Measurements from ENCODE around the gene JAG1.
"Not testable (repeated sequence)": the region's sequence is repeated elsewhere in the genome, so short reads cannot be mapped to it uniquely, and the experiment has no call there.

The JAG1 gene

DNA sequence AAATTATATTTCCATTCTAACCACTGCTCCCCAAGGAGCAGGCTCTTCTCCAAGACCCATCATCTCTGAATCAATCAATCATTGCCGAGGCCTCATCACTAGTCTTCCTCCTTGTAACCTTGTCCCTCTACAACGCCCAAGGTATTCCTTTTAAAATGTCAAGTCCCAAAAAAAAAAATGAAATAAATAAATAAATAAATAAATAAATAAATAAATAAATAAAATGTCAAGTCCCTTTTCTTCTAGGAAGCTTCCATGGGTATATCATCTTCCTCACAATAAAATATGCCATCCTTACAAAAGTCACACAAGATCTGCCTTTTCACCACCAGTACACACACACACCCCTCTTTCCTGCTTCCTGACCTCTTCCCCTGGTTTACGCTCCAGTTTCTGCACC lies 57.6 kb downstream of the JAG1 start:
- POLR2A ChIA-PET (ENCODE audit: low non-redundant PET), result no interaction called here
- CTCF ChIA-PET, result no interaction called here
- no peak overlapping the region for H3K27ac ChIP-seq
- no peak for DNase-seq (ENCODE audit: low spot score)
- TF ChIP-seq, protein P1, sequence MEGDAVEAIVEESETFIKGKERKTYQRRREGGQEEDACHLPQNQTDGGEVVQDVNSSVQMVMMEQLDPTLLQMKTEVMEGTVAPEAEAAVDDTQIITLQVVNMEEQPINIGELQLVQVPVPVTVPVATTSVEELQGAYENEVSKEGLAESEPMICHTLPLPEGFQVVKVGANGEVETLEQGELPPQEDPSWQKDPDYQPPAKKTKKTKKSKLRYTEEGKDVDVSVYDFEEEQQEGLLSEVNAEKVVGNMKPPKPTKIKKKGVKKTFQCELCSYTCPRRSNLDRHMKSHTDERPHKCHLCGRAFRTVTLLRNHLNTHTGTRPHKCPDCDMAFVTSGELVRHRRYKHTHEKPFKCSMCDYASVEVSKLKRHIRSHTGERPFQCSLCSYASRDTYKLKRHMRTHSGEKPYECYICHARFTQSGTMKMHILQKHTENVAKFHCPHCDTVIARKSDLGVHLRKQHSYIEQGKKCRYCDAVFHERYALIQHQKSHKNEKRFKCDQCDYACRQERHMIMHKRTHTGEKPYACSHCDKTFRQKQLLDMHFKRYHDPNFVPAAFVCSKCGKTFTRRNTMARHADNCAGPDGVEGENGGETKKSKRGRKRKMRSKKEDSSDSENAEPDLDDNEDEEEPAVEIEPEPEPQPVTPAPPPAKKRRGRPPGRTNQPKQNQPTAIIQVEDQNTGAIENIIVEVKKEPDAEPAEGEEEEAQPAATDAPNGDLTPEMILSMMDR (conservative IDR thresholded peaks at IDR 0.05; ENCODE audit: low read depth), result no peak

DNA sequence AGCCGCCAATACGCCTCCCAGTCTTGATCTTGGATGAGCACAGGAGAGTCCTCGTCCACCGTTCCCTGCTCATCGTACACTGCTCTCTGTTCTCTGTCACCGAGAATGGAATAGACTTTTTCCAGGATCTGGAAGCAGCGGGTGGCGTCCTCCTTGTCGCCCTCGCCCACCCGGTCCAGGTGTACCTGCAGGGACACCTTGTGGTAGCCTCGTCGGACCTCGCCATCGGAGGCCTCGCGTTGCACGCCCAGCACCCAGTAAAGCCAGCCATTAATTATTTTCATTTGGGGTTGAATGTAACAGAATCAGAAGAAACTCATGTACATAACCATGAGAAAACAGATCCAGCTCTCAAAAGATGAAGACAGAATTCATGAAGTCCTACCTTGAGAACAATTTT lies 59.9 kb downstream of the JAG1 start:
- no peak overlapping the region for H3K27ac ChIP-seq
- CTCF ChIA-PET, result no interaction called here
- POLR2A ChIA-PET (ENCODE audit: low non-redundant PET), result no interaction called here
- TF ChIP-seq, protein P1 (conservative IDR thresholded peaks at IDR 0.05; ENCODE audit: low read depth), result no peak
- DNase-seq (ENCODE audit: low spot score), result no peak

DNA sequence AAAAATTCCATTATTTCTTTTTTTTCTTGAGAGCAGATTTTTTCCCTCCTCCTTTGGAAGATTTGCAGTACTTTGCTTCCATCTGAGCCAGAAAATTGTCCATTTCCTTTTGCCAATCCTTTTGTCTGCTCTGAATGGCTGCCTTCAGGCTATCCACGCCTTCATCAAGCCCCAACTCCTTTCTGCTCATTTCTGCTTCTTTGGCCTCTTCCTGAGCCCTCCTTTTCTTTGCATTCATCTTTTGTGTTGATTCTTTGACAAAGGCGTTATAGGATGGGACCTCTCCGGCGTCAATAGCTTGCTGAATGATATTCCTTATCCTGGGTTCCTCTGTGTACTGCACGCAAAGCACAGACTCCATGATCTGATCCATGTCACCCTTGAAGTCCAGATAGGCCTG lies 60.4 kb downstream of the JAG1 start:
- DNase-seq (ENCODE audit: low spot score); POLR2A ChIA-PET (ENCODE audit: low non-redundant PET); CTCF ChIA-PET; H3K27ac ChIP-seq: not testable (repeated sequence)

DNA sequence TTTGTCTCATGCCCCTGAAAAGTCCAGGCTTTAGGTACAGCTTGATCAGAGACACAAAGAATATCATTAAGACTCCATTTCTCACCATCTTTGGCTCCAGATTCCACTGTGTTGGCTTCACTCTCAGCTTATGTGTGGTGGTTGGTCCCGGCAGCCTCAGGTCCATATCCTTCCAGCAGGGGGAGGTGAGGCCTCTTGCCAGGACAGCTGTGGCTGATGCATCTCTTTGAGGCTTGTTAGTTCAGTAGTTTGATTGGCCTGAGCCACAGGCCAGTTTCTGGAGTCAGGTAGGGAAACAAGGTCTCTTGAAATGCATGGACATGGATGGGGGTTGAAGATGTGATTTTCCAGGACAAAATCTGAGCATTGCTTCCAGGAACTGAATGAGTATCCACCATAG lies 62.4 kb downstream of the JAG1 start:
- TF ChIP-seq, protein P1 (conservative IDR thresholded peaks at IDR 0.05; ENCODE audit: low read depth), result no peak
- no peak for DNase-seq (ENCODE audit: low spot score)
- ChIA-PET CTCF (interaction anchor here (0.5 to 1.1 kb wide), 5 partner anchors 8 to 832 kb away, joined by 3 to 4 read pairs (median 3); no protein-coding TSS in a partner anchor), POLR2A (ENCODE audit: low non-redundant PET) (no interaction called here)
- no peak overlapping the region for H3K27ac ChIP-seq

DNA sequence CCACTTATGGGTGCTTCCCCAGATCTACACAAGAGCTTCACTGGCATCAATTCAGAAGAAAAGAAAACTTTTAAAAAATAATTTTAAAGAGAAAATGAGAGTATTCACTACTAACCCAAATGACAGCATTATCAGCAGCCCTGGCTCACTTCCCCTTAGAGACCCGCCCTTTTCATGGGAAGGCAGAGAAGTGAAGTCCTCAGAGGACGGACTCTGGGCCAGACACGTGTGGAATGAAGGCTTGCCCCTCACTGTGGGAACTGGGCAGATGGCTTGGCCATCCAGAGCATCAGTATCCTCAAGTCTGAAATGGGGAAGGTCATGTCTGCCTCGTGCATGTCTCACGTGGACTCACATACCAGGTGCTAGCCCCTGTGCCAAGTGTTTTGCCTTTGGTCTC lies 63.5 kb downstream of the JAG1 start:
- DNase-seq (ENCODE audit: low spot score), result no peak
- POLR2A ChIA-PET (ENCODE audit: low non-redundant PET), result no interaction called here
- CTCF ChIA-PET, result no interaction called here
- TF ChIP-seq, protein P1 (conservative IDR thresholded peaks at IDR 0.05; ENCODE audit: low read depth), result no peak
- H3K27ac ChIP-seq, result no peak overlapping the region

DNA sequence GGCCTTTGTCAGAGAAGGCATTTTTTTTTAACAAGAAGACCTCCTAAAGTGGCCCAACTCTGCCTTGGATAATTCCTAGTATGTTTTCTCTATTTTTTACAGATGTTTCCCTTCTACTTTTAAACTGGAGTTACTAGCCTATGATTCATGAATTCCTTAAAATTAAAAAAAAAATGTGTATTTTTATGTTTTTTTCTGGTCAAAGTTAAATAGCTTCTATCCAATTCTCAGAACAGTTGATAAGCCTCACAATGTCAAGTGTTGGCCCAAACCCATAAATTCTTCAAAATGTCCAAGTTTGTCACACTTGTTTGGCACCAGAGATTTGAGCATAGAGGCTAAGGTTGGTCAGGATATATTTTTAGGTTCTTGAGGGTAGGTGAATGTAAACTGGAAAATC lies 64.0 kb downstream of the JAG1 start:
- DNase-seq (ENCODE audit: low spot score), result no peak
- TF ChIP-seq, protein P1 (conservative IDR thresholded peaks at IDR 0.05; ENCODE audit: low read depth), result no peak
- no peak overlapping the region for H3K27ac ChIP-seq
- POLR2A ChIA-PET (ENCODE audit: low non-redundant PET), result interaction anchor here (0.8 kb wide), 1 partner anchor 628 kb away, joined by 3 read pairs; no protein-coding TSS in a partner anchor
- CTCF ChIA-PET, result interaction anchor here (0.9 kb wide), 1 partner anchor 51 kb away, joined by 3 read pairs; no protein-coding TSS in a partner anchor

DNA sequence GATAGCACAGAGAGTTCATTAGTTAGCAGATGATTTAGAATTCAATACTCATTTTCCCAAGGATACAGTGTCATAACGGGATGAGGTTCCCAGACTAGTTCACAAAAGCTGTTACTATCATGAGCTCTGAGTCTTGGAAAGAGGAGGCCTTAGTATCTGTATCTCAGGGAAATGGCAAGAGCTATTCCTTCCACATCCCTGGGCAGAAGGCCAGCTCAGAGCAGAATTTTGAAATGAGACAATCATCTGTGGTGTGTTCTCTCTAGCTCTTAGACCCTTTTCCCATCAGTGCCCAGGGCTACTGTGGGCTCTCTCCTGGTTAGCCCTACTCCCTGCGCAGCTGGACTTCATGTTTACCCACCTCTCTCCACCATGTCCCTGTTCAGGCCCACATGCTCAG lies 64.5 kb downstream of the JAG1 start:
- no peak for DNase-seq (ENCODE audit: low spot score)
- POLR2A ChIA-PET (ENCODE audit: low non-redundant PET), result interaction anchor here (0.8 kb wide), 1 partner anchor 628 kb away, joined by 3 read pairs; no protein-coding TSS in a partner anchor
- H3K27ac ChIP-seq, result no peak overlapping the region
- TF ChIP-seq, protein P1 (conservative IDR thresholded peaks at IDR 0.05; ENCODE audit: low read depth), result no peak
- CTCF ChIA-PET, result interaction anchor here (0.5 to 0.9 kb wide), 2 partner anchors 51 to 399 kb away, joined by 3 read pairs; no protein-coding TSS in a partner anchor

Measured in RWPE1 (cell line).